Loucy (cell line): ENCODE measurements around the gene PRELP.

ENCODE experiments used
- H2AFZ ChIP-seq: fragments of 200-600 bp; sonication (generic); 2 replicates; pipeline ENCODE4 v1.6.0; 2016; ENCODE audit warnings: antibody characterized with exemption, mild to moderate bottlenecking, low read length, moderate library complexity
- H3F3A ChIP-seq: fragments of 200-600 bp; 2 replicates; pipeline ENCODE4 v1.6.0; 2016; ENCODE audit warnings: antibody characterized with exemption, low read depth, mild to moderate bottlenecking
- H3K27me3 ChIP-seq: fragments of 200-600 bp; sonication (generic); 2 replicates; pipeline ENCODE4 v1.6.1; 2014; ENCODE audit warnings: low read length, mild to moderate bottlenecking; ENCODE audit not compliant: insufficient read depth, poor library complexity, severe bottlenecking
- H3K36me3 ChIP-seq: fragments of 200-600 bp; sonication (generic); 2 replicates; pipeline ENCODE4 v1.6.1; 2016; ENCODE audit warnings: low read length; ENCODE audit not compliant: insufficient read depth
- H3K4me1 ChIP-seq: fragments of 200-600 bp; sonication (generic); 2 replicates; pipeline ENCODE4 v1.5.1; 2014; ENCODE audit warnings: low read length, mild to moderate bottlenecking; ENCODE audit not compliant: insufficient read depth, poor library complexity, severe bottlenecking
- H3K4me2 ChIP-seq: fragments of 200-600 bp; sonication (generic); 2 replicates; pipeline ENCODE4 v1.6.0; 2014; ENCODE audit warnings: antibody characterized with exemption, low read length, low read depth, mild to moderate bottlenecking; ENCODE audit not compliant: poor library complexity, severe bottlenecking
- H3K4me3 ChIP-seq: fragments of 200-600 bp; sonication (generic); 2 replicates; pipeline ENCODE4 v1.5.1; 2014; ENCODE audit warnings: low read length, mild to moderate bottlenecking, mixed read lengths; ENCODE audit not compliant: poor library complexity, severe bottlenecking
- H3K79me2 ChIP-seq: fragments of 200-600 bp; sonication (generic); 2 replicates; pipeline ENCODE4 v1.6.1; 2014; ENCODE audit warnings: low read length; ENCODE audit not compliant: insufficient read depth
- H3K9ac ChIP-seq: fragments of 200-600 bp; sonication (generic); 2 replicates; pipeline ENCODE4 v1.6.0; 2014; ENCODE audit warnings: mild to moderate bottlenecking, low read depth, low read length, moderate library complexity; ENCODE audit not compliant: poor library complexity, severe bottlenecking
- H3K9me2 ChIP-seq: fragments of 200-600 bp; sonication (generic); replicated peaks from 2 replicates; pipeline ENCODE4 v1.6.1; 2016; ENCODE audit warnings: low read depth, low read length, mixed read lengths
- H3K9me3 ChIP-seq: fragments of 200-600 bp; sonication (generic); 2 replicates; pipeline ENCODE4 v1.6.1; 2014; ENCODE audit warnings: mild to moderate bottlenecking, antibody characterized with exemption, low read length, low read depth; ENCODE audit not compliant: insufficient read depth
- H4K20me1 ChIP-seq: fragments of 200-600 bp; sonication (generic); 2 replicates; pipeline ENCODE4 v1.6.0; 2014; ENCODE audit warnings: antibody characterized with exemption, low read length, mild to moderate bottlenecking; ENCODE audit not compliant: insufficient read depth, poor library complexity, severe bottlenecking
- EZH2phosphoT487 ChIP-seq: fragments of 200-600 bp; IDR thresholded peaks from 2 replicates; pipeline ENCODE4 v1.6.1; 2018; ENCODE audit warnings: antibody characterized with exemption, mild to moderate bottlenecking, moderate library complexity, borderline replicate concordance
- TF ChIP-seq, protein P1 (sequence below): fragments of 200-600 bp; sonication (generic); conservative IDR thresholded peaks from 2 replicates; pipeline ENCODE4 v1.5.1; 2014; ENCODE audit warnings: mild to moderate bottlenecking, antibody characterized with exemption, low read length

Gene PRELP

DNA sequence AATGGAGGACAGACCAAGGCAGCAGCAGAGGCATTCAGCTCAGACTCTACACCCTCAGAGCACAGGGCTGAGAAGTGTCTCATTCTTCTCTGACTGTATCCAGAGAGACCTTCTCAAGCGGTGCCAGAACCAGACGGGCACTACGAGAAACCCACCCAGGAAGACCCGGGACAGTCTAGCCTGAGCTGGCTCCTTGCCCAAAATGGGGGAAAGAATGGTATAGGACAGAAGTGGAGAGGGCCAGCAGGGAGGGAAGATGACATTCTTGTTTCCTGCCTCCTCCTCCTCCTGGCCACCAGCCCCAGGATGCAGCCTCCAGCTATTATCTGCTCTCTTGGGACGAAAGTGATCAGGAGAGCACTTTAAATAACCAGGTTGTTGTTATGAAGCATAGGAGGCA is 22.6 kb upstream of the PRELP start:
- no peak overlapping the region for H3K4me2 ChIP-seq
- no peak overlapping the region for H2AFZ ChIP-seq
- no peaks in the 10 kb centered on the region for H3K27me3 ChIP-seq

DNA sequence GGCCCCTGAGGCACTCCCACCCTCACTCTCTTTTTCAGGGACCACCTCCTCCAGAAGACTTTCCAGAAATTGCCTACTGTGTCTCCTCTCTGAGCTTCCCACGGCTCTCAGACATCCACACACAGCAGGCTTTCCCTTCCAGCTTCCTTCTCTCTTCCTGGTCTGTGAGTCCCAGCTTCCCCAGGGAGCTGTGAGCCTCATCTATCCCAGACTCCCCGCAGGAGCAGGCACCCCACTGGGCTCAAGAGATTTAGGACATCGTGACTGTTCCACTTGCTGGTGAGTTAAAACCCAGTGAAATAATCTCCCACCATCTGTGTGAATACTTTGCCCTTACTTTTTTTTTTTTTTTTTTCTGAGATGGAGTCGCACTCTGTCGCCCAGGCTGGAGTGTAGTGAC is 22.0 kb upstream of the PRELP start:
- H3K36me3 ChIP-seq: no peaks in the 10 kb centered on the region
- H3K9me3 ChIP-seq: no peaks in the 10 kb centered on the region
- H2AFZ ChIP-seq: no peak overlapping the region
- no peaks in the 10 kb centered on the region for H3K27me3 ChIP-seq
- no peaks in the 10 kb centered on the region for H4K20me1 ChIP-seq
- TF ChIP-seq, protein P1, sequence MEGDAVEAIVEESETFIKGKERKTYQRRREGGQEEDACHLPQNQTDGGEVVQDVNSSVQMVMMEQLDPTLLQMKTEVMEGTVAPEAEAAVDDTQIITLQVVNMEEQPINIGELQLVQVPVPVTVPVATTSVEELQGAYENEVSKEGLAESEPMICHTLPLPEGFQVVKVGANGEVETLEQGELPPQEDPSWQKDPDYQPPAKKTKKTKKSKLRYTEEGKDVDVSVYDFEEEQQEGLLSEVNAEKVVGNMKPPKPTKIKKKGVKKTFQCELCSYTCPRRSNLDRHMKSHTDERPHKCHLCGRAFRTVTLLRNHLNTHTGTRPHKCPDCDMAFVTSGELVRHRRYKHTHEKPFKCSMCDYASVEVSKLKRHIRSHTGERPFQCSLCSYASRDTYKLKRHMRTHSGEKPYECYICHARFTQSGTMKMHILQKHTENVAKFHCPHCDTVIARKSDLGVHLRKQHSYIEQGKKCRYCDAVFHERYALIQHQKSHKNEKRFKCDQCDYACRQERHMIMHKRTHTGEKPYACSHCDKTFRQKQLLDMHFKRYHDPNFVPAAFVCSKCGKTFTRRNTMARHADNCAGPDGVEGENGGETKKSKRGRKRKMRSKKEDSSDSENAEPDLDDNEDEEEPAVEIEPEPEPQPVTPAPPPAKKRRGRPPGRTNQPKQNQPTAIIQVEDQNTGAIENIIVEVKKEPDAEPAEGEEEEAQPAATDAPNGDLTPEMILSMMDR: no peak
- TF ChIP-seq EZH2phosphoT487: no peak
- no peak overlapping the region for H3K9ac ChIP-seq
- H3K4me1 ChIP-seq: no peaks in the 10 kb centered on the region
- no peaks in the 10 kb centered on the region; the same call in 1 of the 2 replicates for H3K9me2 ChIP-seq
- no peaks in the 10 kb centered on the region for H3K79me2 ChIP-seq
- H3K4me2 ChIP-seq: no peak overlapping the region
- no peaks in the 10 kb centered on the region for H3F3A ChIP-seq
- H3K4me3 ChIP-seq: no peak overlapping the region

More for the DNA sequence above, 22.6 kb upstream of the PRELP start:
- no peak overlapping the region for H3K4me3 ChIP-seq
- H3K4me1 ChIP-seq: no peaks in the 10 kb centered on the region
- H4K20me1 ChIP-seq: no peaks in the 10 kb centered on the region
- TF ChIP-seq, protein P1: no peak
- TF ChIP-seq EZH2phosphoT487: no peak
- H3K9ac ChIP-seq: no peak overlapping the region
- no peaks in the 10 kb centered on the region for H3K9me2 ChIP-seq
- H3K36me3 ChIP-seq: no peaks in the 10 kb centered on the region
- H3K79me2 ChIP-seq: no peaks in the 10 kb centered on the region
- no peaks in the 10 kb centered on the region for H3K9me3 ChIP-seq
- H3F3A ChIP-seq: no peaks in the 10 kb centered on the region

DNA sequence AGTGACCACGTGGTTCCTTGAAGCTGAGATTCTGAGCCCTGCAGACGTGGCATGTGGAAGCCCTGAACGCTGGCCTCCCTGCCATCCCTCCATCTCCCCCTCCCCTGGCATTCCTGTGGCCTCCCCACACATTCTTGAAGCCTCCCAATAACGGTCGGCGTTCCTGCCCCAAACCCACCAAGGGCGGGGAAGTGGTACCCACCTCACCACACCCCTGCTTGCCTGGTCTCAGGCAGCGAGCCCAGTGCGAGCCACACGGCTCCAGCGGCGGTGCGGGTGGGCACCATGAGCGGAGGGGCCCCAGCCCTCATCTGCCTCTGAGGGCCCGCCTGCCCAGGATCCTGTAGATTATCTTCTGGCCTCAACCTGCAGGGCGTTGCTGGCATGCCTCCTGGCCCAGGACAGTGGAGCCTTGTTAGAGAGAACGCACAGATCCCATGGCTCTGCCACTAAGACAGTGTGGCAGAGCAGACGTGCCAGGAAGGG is 20.6 kb upstream of the PRELP start:
- no peaks in the 10 kb centered on the region for H3K27me3 ChIP-seq
- H3K9me2 ChIP-seq: no peaks in the 10 kb centered on the region; the same call in 1 of the 2 replicates
- TF ChIP-seq, protein P1: no peak
- TF ChIP-seq EZH2phosphoT487: no peak
- no peak overlapping the region for H3K4me3 ChIP-seq
- no peak overlapping the region for H2AFZ ChIP-seq
- no peaks in the 10 kb centered on the region for H3K79me2 ChIP-seq
- no peaks in the 10 kb centered on the region for H3K4me1 ChIP-seq
- H3K36me3 ChIP-seq: no peaks in the 10 kb centered on the region
- H3K4me2 ChIP-seq: no peak overlapping the region
- H3F3A ChIP-seq: no peaks in the 10 kb centered on the region
- H3K9ac ChIP-seq: no peak overlapping the region
- H4K20me1 ChIP-seq: no peaks in the 10 kb centered on the region
- no peaks in the 10 kb centered on the region for H3K9me3 ChIP-seq
